ENCODE measurements around the gene N4BP3.

N4BP3 gene

GRCh38 chr5:178143246-178143645 is 29.9 kb downstream of the N4BP3 start:
- no peak overlapping the region for H3K4me3 ChIP-seq (ENCODE audit: control insufficient read depth, low read depth, low read length)

DNA sequence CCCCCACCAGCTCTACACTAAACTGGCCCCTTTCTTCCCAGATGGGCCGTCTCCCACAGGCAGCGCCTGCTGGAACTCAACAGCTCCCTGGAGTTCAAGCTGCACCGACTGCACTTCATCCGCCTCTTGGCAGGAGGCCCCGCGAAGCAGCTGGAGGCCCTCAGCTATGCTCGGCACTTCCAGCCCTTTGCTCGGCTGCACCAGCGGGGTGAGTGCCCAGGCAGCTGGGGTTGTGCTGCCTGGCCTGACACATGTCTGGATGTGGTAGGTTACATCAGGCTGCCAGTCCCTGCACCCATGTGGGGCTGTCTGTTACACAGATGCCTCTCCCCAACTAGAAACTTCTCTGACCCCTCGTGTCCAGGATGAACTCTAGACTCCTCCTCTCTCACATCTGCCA is 30.6 kb downstream of the N4BP3 start:
- H3K4me3 ChIP-seq (ENCODE audit: control insufficient read depth, low read depth, low read length), result no peak overlapping the region
- no peak for DNase-seq (ENCODE audit: low read depth)
- TF ChIP-seq CTCF (IDR thresholded peaks at IDR 0.05; ENCODE audit: control insufficient read depth, insufficient read depth, low read depth, low read length, missing control alignments), result no peak

More at GRCh38 chr5:178143246-178143645, 29.9 kb downstream of the N4BP3 start:
- no peak for DNase-seq (ENCODE audit: low read depth)
- TF ChIP-seq CTCF (IDR thresholded peaks at IDR 0.05; ENCODE audit: control insufficient read depth, insufficient read depth, low read depth, low read length, missing control alignments), result no peak

GRCh38 chr5:178145965-178146820 is 32.9 kb downstream of the N4BP3 start:
- no peak for DNase-seq (ENCODE audit: low read depth)
- peak; percentile 77 for TF ChIP-seq CTCF (IDR thresholded peaks at IDR 0.05; ENCODE audit: control insufficient read depth, insufficient read depth, low read depth, low read length, missing control alignments)
- H3K4me3 ChIP-seq (ENCODE audit: control insufficient read depth, low read depth, low read length), result no peak overlapping the region

DNA sequence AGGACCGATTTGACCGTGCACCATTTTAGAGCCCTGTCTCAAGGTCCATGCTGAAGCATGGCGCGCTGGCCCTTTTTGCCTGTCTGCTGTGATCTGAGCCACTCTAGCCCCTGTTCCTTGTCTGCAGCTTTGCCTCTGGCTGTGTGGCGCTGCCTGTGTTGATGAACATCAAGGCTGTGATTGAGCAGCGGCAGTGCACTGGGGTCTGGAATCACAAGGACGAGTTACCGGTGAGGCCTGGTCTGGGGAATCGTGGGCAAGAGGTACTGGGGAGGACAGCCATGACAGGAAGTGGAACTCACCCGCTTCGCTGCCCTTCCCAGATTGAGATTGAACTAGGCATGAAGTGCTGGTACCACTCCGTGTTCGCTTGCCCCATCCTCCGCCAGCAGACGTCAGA is 34.1 kb downstream of the N4BP3 start:
- TF ChIP-seq CTCF (IDR thresholded peaks at IDR 0.05; ENCODE audit: control insufficient read depth, insufficient read depth, low read depth, low read length, missing control alignments), result no peak
- DNase-seq (ENCODE audit: low read depth), result no peak
- H3K4me3 ChIP-seq (ENCODE audit: control insufficient read depth, low read depth, low read length), result no peak overlapping the region

DNA sequence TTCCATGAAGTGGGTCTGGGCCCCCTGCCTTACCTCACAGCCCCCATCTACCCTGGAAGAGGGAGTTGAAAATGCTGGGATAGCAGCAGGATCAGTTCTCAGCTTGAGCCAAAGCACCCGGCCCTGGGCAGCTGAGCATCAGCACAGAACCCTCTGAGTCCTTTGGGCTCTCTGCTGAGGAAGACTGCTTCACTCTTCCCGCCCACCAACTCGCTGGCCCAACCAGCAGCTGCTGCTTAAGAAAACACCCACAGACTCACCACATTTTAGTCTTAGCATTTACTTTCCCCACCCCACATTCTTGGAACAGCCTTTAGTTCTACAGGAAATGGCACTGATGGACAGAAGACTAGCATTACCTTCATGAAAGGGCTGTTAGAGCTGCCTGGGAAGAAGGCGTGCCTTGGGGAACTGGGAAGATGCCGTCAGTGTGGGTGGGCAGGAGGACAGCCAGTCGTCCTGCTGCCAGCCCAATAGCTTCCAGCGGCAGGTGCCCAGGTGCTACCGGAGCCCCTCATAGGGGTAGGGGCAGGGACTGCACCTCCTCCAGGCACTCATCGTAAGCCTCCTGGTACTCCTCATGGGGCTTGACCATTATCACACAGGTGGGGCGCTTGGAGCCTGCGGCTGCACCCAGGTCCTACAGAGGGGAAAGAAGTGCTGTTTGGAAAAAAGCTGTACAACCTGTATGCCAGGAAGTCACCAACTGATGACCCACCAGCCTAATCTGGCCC is 36.0 kb downstream of the N4BP3 start:
- no peak overlapping the region for H3K4me3 ChIP-seq (ENCODE audit: control insufficient read depth, low read depth, low read length)
- no peak for DNase-seq (ENCODE audit: low read depth)
- TF ChIP-seq CTCF (IDR thresholded peaks at IDR 0.05; ENCODE audit: control insufficient read depth, insufficient read depth, low read depth, low read length, missing control alignments), result no peak

DNA sequence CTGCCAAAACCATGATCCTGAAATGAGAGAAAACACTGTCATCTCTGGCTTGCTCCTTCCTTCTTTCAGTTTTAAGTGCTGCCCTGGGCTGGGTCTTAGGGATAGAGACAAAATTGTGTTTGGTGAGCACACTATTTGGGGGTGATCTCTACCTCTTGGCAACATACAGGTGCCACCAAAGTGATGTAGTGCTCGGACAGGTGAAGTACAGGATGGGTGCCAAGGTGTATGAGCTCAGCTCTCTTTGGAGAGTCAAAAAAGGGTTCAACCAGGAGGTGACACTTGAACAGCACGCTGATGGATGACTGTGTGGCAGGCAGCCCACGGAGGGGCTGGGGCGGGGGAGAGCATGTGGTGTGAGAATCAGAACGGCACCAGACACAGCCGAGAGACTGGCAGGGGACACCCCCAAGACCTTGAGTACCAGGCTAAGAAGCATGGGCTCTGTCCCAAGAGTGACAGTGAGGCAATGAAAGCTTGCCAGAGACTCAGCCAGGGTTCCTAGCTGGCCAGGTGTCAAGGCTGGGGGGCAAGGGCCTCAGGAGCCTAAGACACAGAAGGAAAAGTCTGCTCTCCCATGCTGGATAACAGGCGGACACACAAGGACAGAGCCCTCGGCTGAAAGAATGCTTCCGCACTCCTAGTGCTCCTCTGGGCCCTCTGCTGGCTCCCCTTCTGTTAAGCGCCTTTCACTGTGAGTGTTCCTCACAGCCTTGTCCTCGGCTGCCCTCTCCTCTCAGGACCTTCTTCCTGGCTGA is 37.8 kb downstream of the N4BP3 start:
- no peak for DNase-seq (ENCODE audit: low read depth)
- no peak overlapping the region for H3K4me3 ChIP-seq (ENCODE audit: control insufficient read depth, low read depth, low read length)
- no peak for TF ChIP-seq CTCF (IDR thresholded peaks at IDR 0.05; ENCODE audit: control insufficient read depth, insufficient read depth, low read depth, low read length, missing control alignments)
